OCI-LY1 (cell line): ENCODE results near the gene SRD5A1.

Experiments
- H2AFZ ChIP-seq: fragments of 200-600 bp; sonication (generic), shearing (Covaris generic); 2 replicates; pipeline ENCODE4 v1.6.0; 2014; ENCODE audit warnings: antibody characterized with exemption, mild to moderate bottlenecking, low read length
- H3F3A ChIP-seq: fragments of 200-600 bp; sonication (generic), shearing (Covaris generic); 2 replicates; pipeline ENCODE4 v1.6.0; 2014; ENCODE audit warnings: mild to moderate bottlenecking, antibody characterized with exemption, low read length, moderate library complexity; ENCODE audit not compliant: insufficient read depth
- H3K27ac ChIP-seq: fragments of 200-600 bp; sonication (generic); 2 replicates; pipeline ENCODE4 v1.5.1; 2014; ENCODE audit warnings: low read length, mixed run types, mild to moderate bottlenecking, low read depth; ENCODE audit not compliant: poor library complexity, severe bottlenecking
- H3K27me3 ChIP-seq: fragments of 200-600 bp; sonication (generic); 2 replicates; pipeline ENCODE4 v1.6.0; 2014; ENCODE audit warnings: antibody characterized with exemption, mild to moderate bottlenecking, low read length, moderate library complexity; ENCODE audit not compliant: insufficient read depth
- H3K36me3 ChIP-seq: fragments of 200-600 bp; sonication (generic); 2 replicates; pipeline ENCODE4 v1.6.1; 2014; ENCODE audit warnings: mild to moderate bottlenecking, antibody characterized with exemption, low read length, moderate library complexity, mixed read lengths; ENCODE audit not compliant: insufficient read depth
- H3K4me1 ChIP-seq: fragments of 200-600 bp; sonication (generic); 2 replicates; pipeline ENCODE4 v1.5.1; 2014; ENCODE audit warnings: mild to moderate bottlenecking, low read length, moderate library complexity; ENCODE audit not compliant: insufficient read depth, severe bottlenecking
- H3K4me2 ChIP-seq: fragments of 200-600 bp; sonication (generic), shearing (Covaris generic); 2 replicates; pipeline ENCODE4 v1.6.1; 2014; ENCODE audit warnings: low read length
- H3K4me3 ChIP-seq: fragments of 200-600 bp; sonication (generic); 2 replicates; pipeline ENCODE4 v1.5.1; 2014; ENCODE audit warnings: low read length, low read depth, mild to moderate bottlenecking, mixed read lengths; ENCODE audit not compliant: poor library complexity, severe bottlenecking
- H3K79me2 ChIP-seq: fragments of 200-600 bp; shearing (Covaris generic); 2 replicates; pipeline ENCODE4 v1.6.1; 2016; ENCODE audit warnings: mixed run types, low read length, mixed read lengths; ENCODE audit not compliant: insufficient read depth
- H3K9ac ChIP-seq: fragments of 200-600 bp; sonication (generic), shearing (Covaris generic); 2 replicates; pipeline ENCODE4 v1.6.1; 2014; ENCODE audit warnings: mild to moderate bottlenecking, low read length, mixed read lengths
- H3K9me2 ChIP-seq: fragments of 200-600 bp; sonication (generic), shearing (Covaris generic); 2 replicates; pipeline ENCODE4 v1.6.1; 2014; ENCODE audit warnings: low read depth, mild to moderate bottlenecking, low read length, mixed read lengths
- H3K9me3 ChIP-seq: fragments of 200-600 bp; shearing (Covaris generic); 2 replicates; pipeline ENCODE4 v1.6.1; 2014; ENCODE audit warnings: low read length, mixed read lengths
- H4K20me1 ChIP-seq: fragments of 200-600 bp; sonication (generic), shearing (Covaris generic); 2 replicates; pipeline ENCODE4 v1.6.0; 2016; ENCODE audit warnings: mild to moderate bottlenecking, low read length; ENCODE audit not compliant: insufficient read depth
- EZH2 ChIP-seq: fragments of 200-600 bp; sonication (generic), shearing (Covaris generic); IDR thresholded peaks from 2 replicates; pipeline ENCODE4 v1.8.0; 2017; ENCODE audit warnings: borderline replicate concordance, mixed run types, mild to moderate bottlenecking, antibody characterized with exemption, low read length, moderate library complexity, mixed read lengths
- TF ChIP-seq, protein P1 (sequence below): fragments of 200-600 bp; sonication (generic), shearing (Covaris generic); IDR thresholded peaks from 2 replicates; pipeline ENCODE4 v1.5.1; 2017; ENCODE audit warnings: mild to moderate bottlenecking, antibody characterized with exemption, low read length, moderate library complexity, mixed read lengths

Gene SRD5A1

DNA sequence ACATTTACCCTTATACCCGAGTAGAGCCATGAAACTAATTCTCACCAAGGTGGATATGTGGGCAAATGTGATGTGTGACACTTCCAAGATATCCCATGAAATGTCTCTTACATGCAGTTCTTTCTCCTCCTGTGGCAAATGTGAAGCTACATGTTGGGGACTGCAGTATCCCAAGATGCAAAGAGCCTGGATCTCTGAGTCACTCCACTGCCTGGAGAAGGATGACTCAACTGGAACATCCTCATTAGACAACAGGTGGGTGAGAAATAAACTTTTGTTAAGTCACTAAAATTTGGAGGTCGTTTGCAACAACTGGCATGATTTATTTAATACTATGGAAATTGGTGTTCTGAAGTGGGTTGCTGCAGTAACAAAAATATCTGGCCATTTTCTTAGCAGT is 43.5 kb downstream of the SRD5A1 start:
- Histone ChIP-seq H3K36me3 (peaks cover 4% of the 10 kb centered on the region; the same call in 1 of the 2 replicates), H3K4me2 (no peak overlapping the region), H3K27ac (no peak overlapping the region), H3K4me3 (no peak overlapping the region), H4K20me1 (no peaks in the 10 kb centered on the region), H3K4me1 (no peaks in the 10 kb centered on the region), H3K27me3 (no peaks in the 10 kb centered on the region), H2AFZ (no peak overlapping the region), H3K9me2 (no peaks in the 10 kb centered on the region), H3F3A (no peaks in the 10 kb centered on the region), H3K79me2 (no peaks in the 10 kb centered on the region), H3K9me3 (no peaks in the 10 kb centered on the region), H3K9ac (no peak overlapping the region)
- TF ChIP-seq, protein P1, sequence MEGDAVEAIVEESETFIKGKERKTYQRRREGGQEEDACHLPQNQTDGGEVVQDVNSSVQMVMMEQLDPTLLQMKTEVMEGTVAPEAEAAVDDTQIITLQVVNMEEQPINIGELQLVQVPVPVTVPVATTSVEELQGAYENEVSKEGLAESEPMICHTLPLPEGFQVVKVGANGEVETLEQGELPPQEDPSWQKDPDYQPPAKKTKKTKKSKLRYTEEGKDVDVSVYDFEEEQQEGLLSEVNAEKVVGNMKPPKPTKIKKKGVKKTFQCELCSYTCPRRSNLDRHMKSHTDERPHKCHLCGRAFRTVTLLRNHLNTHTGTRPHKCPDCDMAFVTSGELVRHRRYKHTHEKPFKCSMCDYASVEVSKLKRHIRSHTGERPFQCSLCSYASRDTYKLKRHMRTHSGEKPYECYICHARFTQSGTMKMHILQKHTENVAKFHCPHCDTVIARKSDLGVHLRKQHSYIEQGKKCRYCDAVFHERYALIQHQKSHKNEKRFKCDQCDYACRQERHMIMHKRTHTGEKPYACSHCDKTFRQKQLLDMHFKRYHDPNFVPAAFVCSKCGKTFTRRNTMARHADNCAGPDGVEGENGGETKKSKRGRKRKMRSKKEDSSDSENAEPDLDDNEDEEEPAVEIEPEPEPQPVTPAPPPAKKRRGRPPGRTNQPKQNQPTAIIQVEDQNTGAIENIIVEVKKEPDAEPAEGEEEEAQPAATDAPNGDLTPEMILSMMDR: no peak
- TF ChIP-seq EZH2: no peak

DNA sequence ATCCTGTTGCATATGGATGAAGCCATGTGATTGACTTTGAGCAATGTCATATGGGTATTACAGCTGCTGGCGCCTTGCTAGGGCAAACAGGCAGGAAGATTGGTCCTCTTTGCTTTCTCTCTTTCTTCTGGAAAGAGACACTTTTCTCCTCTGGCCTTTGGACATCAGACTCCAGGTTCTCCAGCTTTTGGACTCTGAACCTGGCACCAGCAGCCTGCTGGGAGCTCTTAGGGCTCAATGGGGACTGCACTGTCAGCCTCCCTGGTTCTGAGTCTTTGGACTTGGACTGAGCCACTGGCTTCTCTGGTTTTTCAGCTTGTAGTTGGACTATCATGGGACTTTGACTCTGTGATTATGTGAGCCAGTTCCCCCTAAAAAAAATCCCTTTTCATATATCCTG is 45.1 kb downstream of the SRD5A1 start:
- Histone ChIP-seq H3K4me3 (no peak overlapping the region), H3K9me3 (no peaks in the 10 kb centered on the region), H3K4me2 (no peak overlapping the region), H4K20me1 (no peaks in the 10 kb centered on the region), H3F3A (no peaks in the 10 kb centered on the region), H3K9me2 (no peaks in the 10 kb centered on the region), H3K4me1 (no peaks in the 10 kb centered on the region), H3K79me2 (no peaks in the 10 kb centered on the region), H3K36me3 (no peaks in the 10 kb centered on the region; the same call in 1 of the 2 replicates), H3K27ac (no peak overlapping the region), H2AFZ (no peak overlapping the region), H3K27me3 (peaks cover 3% of the 10 kb centered on the region; the same call in 1 of the 2 replicates), H3K9ac (no peak overlapping the region)
- TF ChIP-seq, protein P1: no peak
- no peak for TF ChIP-seq EZH2

DNA sequence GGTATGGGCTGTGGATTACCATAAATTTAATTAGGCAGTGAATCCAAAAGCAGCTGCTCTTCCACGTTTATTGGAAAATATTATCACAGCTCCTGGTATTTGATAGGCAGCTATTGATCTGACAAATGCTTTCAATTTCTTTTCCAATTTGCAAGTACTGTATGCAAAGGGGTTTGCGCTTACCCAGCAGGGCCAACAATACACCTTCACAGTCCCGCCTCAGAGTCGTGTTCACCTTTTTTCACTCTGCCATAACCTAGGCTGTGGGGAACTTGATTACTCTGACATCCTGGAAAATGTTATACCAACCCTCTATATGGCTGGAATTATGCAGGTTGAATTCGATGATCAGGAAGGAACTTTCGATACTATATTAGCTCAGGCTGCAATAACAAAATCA is 47.7 kb downstream of the SRD5A1 start:
- H3K9ac ChIP-seq: no peak overlapping the region
- no peaks in the 10 kb centered on the region for H3K4me1 ChIP-seq
- H2AFZ ChIP-seq: no peak overlapping the region
- no peak overlapping the region for H3K27ac ChIP-seq
- H3K36me3 ChIP-seq: no peaks in the 10 kb centered on the region; the same call in 1 of the 2 replicates
- H3K9me3 ChIP-seq: no peaks in the 10 kb centered on the region
- no peaks in the 10 kb centered on the region for H3K79me2 ChIP-seq
- TF ChIP-seq EZH2: no peak
- TF ChIP-seq, protein P1: no peak
- H3K4me3 ChIP-seq: no peak overlapping the region
- no peaks in the 10 kb centered on the region for H3F3A ChIP-seq
- H3K27me3 ChIP-seq: peaks cover 4% of the 10 kb centered on the region; the same call in 1 of the 2 replicates
- no peaks in the 10 kb centered on the region for H4K20me1 ChIP-seq
- no peaks in the 10 kb centered on the region for H3K9me2 ChIP-seq
- H3K4me2 ChIP-seq: no peak overlapping the region
